Breast epithelium (tissue), 4 donors: Measurements from ENCODE around the gene TPM4. TPM values are rescaled to one million over a fixed set of nuclear protein-coding genes. Genes with fewer than 3 reads are reported as not detected.
"Not testable (repeated sequence)": the region's sequence is repeated elsewhere in the genome, so short reads cannot be mapped to it uniquely, and the experiment has no call there.

ENCODE experiments used
- DNase-seq, 2 donors: peaks; one replicate each; pipeline ENCODE4 v3.0.0-alpha.2; 2019; ENCODE audit warnings: low spot score in 2 of 2
- H3K27ac ChIP-seq, 2 donors: fragments of 200-600 bp; sonication (generic) in 1 of 2; one replicate each; pipeline ENCODE4 v1.5.1; 2016 to 2019; ENCODE audit warnings: mild to moderate bottlenecking in 1 of 2
- H3K27me3 ChIP-seq, 2 donors: fragments of 200-600 bp; sonication (generic) in 1 of 2; one replicate each; pipeline versions ENCODE4 v1.5.1 to v1.6.0; 2017 to 2019; ENCODE audit warnings: control low read depth in 1 of 2, mild to moderate bottlenecking in 1 of 2
- H3K36me3 ChIP-seq: fragments of 200-600 bp; one replicate; pipeline ENCODE4 v1.5.1; 2019
- H3K4me1 ChIP-seq, 2 donors: fragments of 200-600 bp; sonication (generic); one replicate each; pipeline ENCODE4 v1.5.1; 2016 to 2019; ENCODE audit warnings: control low read depth in 1 of 2
- H3K4me3 ChIP-seq, 3 donors: fragments of 200-600 bp; sonication (generic); 1 replicate in 2 of 3; 2 replicates in 1 of 3; pipeline ENCODE4 v1.5.1; 2016 to 2019; ENCODE audit warnings: mild to moderate bottlenecking in 3 of 3, moderate library complexity in 2 of 3
- H3K9me3 ChIP-seq, 2 donors: fragments of 200-600 bp; sonication (generic) in 1 of 2; one replicate each; pipeline ENCODE4 v1.5.1; 2016 to 2019; ENCODE audit warnings: control low read depth in 1 of 2
- POLR2A ChIP-seq: fragments of 450-650 bp; IDR thresholded peaks from one replicate; pipeline ENCODE4 v1.6.1; 2016; ENCODE audit warnings: antibody characterized with exemption, mild to moderate bottlenecking, moderate library complexity
- POLR2AphosphoS5 ChIP-seq, 3 donors: sonication (generic); formaldehyde crosslinking; IDR thresholded peaks; one replicate each; pipeline ENCODE4 v1.6.1; 2017; ENCODE audit warnings: antibody characterized with exemption in 3 of 3
- intact Hi-C: fragments of 100-400 bp; cut with DNase I; formaldehyde crosslinking; loops from one replicate; pipeline ENCODE4 v1.15.1; 2023; ENCODE audit warnings: low total_unique reads
- total RNA-seq, 3 donors: library from RNA; depleted of rRNA; stranded (reverse); fragments of >200 nt; gene quantifications; one replicate each; pipeline ENCODE4 v1.1.0, GENCODE V29; 2016
- TF ChIP-seq, protein P1 (sequence below), 3 donors: fragments of 450-650 bp; IDR thresholded peaks; one replicate each; pipeline ENCODE4 v1.5.1; 2016 to 2017; ENCODE audit warnings: antibody characterized with exemption in 3 of 3, mild to moderate bottlenecking in 3 of 3, moderate library complexity in 3 of 3

TPM4 gene
- 100 to 1,000 TPM; 257 to 652 (median 430) TPM for total RNA-seq

DNA sequence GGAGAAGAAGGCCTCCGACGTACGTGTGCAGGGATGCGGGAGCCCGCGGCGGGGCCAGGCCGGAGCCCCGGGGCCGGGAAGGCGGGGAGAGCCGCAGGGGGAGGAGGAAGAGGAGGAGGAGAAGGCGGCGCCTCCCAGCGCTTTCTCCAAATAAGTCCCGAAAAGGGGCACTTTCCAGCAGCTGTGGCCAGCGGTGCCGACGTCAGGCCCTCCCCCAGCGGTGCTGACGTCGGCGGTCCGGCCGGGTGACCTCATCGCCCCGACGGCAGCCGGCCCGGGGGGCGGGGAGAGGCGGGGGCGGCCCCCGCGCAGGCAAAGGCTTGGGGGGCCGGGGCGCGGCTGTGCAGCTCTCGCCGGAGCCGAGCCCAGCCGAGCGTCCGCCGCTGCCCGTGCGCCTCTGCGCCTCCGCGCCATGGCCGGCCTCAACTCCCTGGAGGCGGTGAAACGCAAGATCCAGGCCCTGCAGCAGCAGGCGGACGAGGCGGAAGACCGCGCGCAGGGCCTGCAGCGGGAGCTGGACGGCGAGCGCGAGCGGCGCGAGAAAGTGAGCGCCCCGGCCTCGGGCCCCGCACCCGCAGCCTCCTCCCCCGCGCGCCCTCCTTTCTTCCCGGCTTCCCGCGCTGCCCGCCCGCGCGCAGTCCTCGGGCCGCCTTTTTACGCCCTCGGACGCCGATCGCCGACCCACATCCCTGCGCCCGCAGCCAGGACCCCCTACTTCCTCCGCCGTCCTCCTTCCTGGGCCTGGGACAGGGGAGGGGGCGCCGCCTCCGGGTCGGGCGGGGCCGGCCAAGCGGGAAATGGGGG, at the start of gene TPM4:
Gene TPM4 (plus strand): TSS at position 342 of the 804 bp plus-strand sequence. CDS start 71 bp downstream, at position 413.
- H3K27me3 ChIP-seq: no peaks in the 10 kb centered on the region
- H3K36me3 ChIP-seq: no peaks in the 10 kb centered on the region
- no peaks in the 10 kb centered on the region for H3K9me3 ChIP-seq
- peaks cover 0 to 3% of the 10 kb centered on the region in 2 donors for H3K4me1 ChIP-seq
- intact Hi-C loops: loop anchor here (5.0 kb wide), 1 partner anchor 246 kb away; the partner anchor contains the start of gene KLF2
- peak within 1 kb of the TSS; percentile 91 to 99 (median 96) for H3K4me3 ChIP-seq
- TF ChIP-seq POLR2AphosphoS5 (IDR thresholded peaks at IDR 0.05) (peak; percentile 70 to 90 (median 73)), POLR2A (peak; percentile 75)
- TF ChIP-seq, protein P1, sequence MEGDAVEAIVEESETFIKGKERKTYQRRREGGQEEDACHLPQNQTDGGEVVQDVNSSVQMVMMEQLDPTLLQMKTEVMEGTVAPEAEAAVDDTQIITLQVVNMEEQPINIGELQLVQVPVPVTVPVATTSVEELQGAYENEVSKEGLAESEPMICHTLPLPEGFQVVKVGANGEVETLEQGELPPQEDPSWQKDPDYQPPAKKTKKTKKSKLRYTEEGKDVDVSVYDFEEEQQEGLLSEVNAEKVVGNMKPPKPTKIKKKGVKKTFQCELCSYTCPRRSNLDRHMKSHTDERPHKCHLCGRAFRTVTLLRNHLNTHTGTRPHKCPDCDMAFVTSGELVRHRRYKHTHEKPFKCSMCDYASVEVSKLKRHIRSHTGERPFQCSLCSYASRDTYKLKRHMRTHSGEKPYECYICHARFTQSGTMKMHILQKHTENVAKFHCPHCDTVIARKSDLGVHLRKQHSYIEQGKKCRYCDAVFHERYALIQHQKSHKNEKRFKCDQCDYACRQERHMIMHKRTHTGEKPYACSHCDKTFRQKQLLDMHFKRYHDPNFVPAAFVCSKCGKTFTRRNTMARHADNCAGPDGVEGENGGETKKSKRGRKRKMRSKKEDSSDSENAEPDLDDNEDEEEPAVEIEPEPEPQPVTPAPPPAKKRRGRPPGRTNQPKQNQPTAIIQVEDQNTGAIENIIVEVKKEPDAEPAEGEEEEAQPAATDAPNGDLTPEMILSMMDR (IDR thresholded peaks at IDR 0.05): no peak
- peak within 1 kb of the TSS; percentile 100 for H3K27ac ChIP-seq
- peak; percentile 83 to 93 for DNase-seq

DNA sequence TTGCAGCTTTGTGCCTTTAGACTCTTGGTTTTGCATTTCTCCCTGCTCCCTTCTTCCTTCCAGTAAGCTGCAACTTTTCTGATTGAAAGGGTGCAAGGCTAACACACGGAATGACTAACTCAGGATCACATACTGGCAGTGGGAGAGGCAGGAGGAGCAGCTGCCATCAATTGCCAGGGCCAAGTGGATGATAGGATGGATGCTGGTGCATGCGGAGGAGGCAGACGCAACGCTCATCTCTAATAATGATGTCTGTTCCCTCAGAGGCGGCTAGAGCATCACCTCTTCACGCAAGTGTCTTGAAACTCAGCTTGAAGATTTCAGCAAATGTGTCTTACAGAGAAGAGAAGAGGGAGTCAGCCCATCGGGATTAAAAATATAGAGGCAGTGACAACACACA, 49.5 kb upstream of the TPM4 start:
- Histone ChIP-seq H3K27me3 (no peaks in the 10 kb centered on the region), H3K36me3 (no peaks in the 10 kb centered on the region), H3K4me1 (no peaks in the 10 kb centered on the region), H3K4me3 (no peak overlapping the region), H3K27ac (no peak overlapping the region), H3K9me3 (no peaks in the 10 kb centered on the region)
- TF ChIP-seq POLR2A: no peak
- TF ChIP-seq, protein P1 (IDR thresholded peaks at IDR 0.05): no peak
- TF ChIP-seq POLR2AphosphoS5 (IDR thresholded peaks at IDR 0.05): no peak
- intact Hi-C loops: no loop called here
- DNase-seq: no peak

DNA sequence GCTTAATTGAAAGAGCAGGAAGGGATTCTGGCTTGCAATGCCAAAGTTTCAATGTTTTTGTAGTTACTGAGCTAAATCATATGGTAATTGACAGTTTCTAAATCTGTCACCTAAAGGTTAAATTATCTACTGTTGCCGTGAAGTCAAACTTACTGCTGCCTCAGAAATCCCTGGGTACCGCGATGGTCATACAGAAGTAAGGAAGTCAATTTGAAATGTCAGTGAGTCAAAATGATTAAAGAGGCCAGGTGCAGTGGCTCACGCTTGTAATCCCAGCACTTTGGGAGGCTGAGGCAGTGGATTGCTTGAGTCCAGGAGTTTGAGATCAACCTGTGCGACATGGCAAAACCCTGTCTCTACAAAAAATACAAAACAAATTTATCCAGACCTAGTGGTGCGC, 48.8 kb upstream of the TPM4 start:
- DNase-seq: no peak
- H3K9me3 ChIP-seq: no peaks in the 10 kb centered on the region
- no peak overlapping the region for H3K27ac ChIP-seq
- intact Hi-C loops: no loop called here
- no peaks in the 10 kb centered on the region for H3K27me3 ChIP-seq
- no peak for TF ChIP-seq POLR2A
- TF ChIP-seq POLR2AphosphoS5 (IDR thresholded peaks at IDR 0.05): no peak
- TF ChIP-seq, protein P1 (IDR thresholded peaks at IDR 0.05): no peak
- H3K4me3 ChIP-seq: no peak overlapping the region
- H3K4me1 ChIP-seq: no peaks in the 10 kb centered on the region
- no peaks in the 10 kb centered on the region for H3K36me3 ChIP-seq

DNA sequence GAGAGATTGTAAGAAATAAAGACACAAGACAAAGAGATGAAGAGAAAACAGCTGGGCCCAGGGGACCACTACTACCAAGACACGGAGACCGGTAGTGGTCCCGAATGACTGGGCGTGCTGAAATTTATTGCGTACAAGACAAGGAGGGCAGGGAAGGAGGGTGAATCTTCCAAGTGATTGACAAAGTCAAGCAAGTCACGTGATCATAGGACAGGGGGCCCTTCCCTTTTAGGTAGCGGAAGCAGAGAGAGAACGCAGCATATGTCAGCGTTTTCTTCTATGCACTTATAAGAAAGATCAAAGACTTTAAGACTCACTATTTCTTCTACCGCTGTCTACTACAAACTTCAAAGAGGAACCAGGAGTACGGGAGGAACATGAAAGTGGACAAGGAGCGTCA, 46.1 kb upstream of the TPM4 start:
- H3K27me3 ChIP-seq, H3K4me1 ChIP-seq, H3K27ac ChIP-seq, H3K4me3 ChIP-seq, H3K9me3 ChIP-seq, intact Hi-C loops, DNase-seq, H3K36me3 ChIP-seq: not testable (repeated sequence)

DNA sequence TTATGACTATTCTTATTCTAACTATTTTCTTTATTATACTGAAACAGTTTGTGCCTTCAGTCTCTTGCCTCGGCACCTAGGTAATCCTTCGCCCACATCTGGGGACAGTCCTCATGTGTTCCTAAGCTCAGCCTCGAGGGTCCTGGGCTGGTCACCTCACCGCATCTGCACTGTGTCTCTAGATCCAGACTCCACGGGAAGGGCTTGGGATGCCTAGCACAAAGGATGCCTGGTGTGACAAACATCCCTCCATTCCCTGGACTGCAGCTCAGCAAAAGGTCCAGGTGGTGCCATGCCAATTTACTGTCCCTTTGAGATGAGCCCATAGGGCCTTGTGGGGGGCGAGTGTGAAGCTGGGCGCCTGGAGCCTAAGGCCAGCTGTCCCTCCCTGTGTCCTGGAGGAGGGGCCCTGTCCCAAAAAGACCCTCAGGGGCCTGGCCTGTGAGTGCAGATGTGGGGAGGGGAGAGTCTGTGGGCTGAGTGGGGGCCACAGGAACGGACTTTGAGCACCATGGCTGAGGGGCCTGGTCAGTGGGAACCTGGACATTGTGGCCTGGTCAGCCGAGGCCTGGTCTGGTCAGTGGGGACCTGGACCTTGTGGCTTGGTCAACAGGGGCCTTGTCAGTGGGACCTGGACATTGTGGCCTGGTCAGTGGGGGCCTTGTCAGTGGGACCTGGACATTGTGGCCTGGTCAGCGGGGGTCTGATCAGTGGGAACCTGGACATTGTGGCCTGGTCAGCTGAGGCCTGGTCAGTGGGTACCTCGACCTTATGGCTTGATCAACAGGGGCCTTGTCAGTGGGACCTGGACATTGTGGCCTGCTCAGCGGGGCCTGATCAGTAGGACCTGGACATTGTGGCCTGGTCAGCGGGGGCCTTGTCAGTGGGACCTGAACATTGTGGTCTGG, 45.1 kb upstream of the TPM4 start:
- DNase-seq: no peak
- intact Hi-C loops: no loop called here
- Histone ChIP-seq H3K9me3 (no peaks in the 10 kb centered on the region), H3K27ac (no peak overlapping the region), H3K4me3 (no peak overlapping the region), H3K36me3 (no peaks in the 10 kb centered on the region), H3K27me3 (no peaks in the 10 kb centered on the region), H3K4me1 (no peaks in the 10 kb centered on the region)
- TF ChIP-seq, protein P1 (IDR thresholded peaks at IDR 0.05): no peak
- TF ChIP-seq POLR2A (no peak), POLR2AphosphoS5 (IDR thresholded peaks at IDR 0.05) (no peak)
